Measurements from ENCODE around the gene RFPL2.

DNA sequence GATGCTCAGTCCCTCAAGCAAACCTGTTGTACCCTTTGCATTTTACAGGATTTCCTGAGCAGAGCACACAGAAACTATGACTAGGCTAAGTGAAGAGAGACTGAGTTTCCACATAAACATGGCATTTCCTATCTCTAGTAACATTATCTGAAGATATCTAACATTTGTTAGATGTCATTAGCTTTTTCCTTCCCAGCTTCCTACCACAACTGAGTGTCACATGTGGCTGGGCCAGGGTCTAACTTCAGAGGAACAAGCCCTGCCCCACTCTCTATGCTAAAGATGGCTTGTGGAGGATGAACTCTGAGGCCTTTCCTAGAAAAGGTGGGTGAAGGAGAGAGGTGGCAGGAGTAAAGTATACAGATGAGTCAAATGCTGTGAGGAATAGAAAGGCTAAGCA, 62.3 kb downstream of the RFPL2 start:
- TF ChIP-seq, protein P1, sequence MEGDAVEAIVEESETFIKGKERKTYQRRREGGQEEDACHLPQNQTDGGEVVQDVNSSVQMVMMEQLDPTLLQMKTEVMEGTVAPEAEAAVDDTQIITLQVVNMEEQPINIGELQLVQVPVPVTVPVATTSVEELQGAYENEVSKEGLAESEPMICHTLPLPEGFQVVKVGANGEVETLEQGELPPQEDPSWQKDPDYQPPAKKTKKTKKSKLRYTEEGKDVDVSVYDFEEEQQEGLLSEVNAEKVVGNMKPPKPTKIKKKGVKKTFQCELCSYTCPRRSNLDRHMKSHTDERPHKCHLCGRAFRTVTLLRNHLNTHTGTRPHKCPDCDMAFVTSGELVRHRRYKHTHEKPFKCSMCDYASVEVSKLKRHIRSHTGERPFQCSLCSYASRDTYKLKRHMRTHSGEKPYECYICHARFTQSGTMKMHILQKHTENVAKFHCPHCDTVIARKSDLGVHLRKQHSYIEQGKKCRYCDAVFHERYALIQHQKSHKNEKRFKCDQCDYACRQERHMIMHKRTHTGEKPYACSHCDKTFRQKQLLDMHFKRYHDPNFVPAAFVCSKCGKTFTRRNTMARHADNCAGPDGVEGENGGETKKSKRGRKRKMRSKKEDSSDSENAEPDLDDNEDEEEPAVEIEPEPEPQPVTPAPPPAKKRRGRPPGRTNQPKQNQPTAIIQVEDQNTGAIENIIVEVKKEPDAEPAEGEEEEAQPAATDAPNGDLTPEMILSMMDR (conservative IDR thresholded peaks at IDR 0.05; ENCODE audit: low read depth, low read length): no peak
- no peak for TF ChIP-seq EZH2 (IDR thresholded peaks at IDR 0.05; ENCODE audit: low read length, unreplicated experiment)
- TF ChIP-seq EZH2phosphoT487 (IDR thresholded peaks at IDR 0.05; ENCODE audit: borderline replicate concordance, low read length): no peak

Data from PC-3 (cell line).